ENCODE data around the gene SNAP47.

- TF ChIP-seq CTCF (conservative IDR thresholded peaks at IDR 0.05; ENCODE audit: low read length), result no peak
- TF ChIP-seq EZH2phosphoT487 (IDR thresholded peaks at IDR 0.05; ENCODE audit: borderline replicate concordance), result no peak
Measured at GRCh38 chr1:227796359-227796915, 61.2 kb downstream of the SNAP47 start.

All from Loucy (cell line).